HG03025 (cell line): ENCODE results near the gene SLC25A51.

Source experiments
- ATAC-seq: cut with Tn5 transposase; IDR thresholded peaks from one replicate; pipeline ENCODE4 v1.9.1; 2021; ENCODE audit warnings: mild to moderate bottlenecking, moderate library complexity; ENCODE audit not compliant: unreplicated experiment, low FRiP score

Gene SLC25A51

DNA sequence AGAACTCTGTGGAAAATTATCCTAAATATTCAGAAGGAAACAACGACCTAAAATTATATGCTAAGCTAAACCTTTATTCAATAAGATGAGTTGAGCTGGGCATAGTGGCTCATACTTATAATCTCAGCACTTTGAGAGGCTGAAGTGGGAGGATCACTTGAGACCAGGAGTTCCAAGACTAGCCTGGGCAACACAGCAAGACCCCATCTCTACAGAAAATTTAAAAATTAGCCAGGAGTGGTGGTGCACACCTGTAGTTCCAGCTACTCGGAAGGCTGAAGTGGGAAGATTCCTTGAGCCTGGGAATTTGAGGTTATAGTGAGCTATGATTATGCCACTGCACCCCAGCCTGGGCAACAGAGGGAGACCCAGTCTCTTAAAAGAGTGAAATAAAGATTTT, 51.7 kb downstream of the SLC25A51 start:
- no peak for ATAC-seq

DNA sequence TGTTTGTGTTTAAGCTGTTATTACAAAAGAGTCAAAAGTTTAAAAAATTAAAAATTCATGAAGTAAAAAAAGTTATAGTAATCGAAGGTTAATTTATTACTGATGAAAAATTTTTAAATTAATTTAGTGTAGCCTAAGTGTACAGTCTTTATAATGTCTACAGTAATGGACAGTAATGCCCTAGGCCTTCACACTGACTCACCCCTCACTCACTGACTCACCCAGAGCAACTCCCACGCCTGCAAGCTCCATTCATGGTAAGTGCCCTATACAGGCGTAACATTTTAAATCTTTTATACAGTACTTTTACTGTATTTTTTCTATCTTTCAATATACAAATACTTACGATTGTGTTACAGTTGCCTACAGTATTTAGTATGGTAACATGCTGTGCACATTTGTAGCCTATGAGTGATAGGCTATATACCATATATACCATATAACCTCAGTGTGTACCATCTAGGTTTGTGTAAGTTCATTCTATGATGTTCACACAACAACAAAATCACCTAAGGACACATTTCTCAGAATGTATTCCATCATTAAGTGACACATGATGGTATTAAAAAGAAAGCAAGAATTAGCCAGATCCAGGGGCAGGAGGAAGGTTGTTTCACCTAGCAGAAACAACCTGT, 63.2 kb downstream of the SLC25A51 start:
- ATAC-seq = no peak

DNA sequence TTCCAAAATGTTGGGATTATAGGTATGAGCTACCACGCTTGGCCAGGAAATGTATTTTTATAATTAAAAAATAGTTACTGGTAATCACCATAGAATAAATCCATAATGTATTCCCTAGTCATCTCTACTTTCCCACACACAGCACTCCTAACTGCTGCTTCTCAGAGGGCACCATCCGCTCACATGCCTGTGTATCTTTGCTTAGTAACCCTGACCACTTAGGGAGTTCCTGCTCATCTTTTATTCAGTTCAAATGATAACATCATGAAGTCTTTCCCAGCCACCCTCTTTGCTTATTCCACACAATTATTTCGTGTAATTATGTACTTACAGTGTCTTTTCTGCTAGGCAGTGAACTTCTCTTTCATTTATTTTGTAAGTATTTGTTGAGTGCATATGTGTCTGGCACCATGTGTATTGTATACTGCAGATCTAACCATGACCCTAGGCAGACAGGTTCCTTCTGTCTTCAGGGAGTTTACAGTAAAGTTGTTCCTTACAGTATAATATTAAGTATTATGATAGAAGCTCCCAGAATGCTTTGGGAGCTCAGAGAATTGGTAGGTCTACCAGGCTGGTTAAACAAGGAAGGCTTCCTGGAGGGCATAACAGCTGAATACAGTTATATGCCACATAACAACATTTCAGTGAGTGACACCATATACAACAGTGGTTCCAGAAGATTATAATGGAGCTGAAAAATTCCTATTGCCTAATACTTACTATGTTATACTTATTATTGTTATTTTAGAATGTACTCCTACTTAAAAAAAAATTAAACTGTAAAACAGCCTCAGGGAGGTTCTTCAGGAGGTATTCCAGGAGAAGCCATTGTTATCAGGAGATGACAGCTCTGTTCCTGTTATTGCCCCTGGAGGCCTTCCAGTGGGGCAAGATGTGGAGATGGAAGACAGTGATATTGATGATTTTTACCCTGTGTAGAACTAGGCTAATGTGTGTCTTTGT, 64.1 kb downstream of the SLC25A51 start:
- no peak for ATAC-seq
